ENCODE measurements around the gene SLFN11.

DNA sequence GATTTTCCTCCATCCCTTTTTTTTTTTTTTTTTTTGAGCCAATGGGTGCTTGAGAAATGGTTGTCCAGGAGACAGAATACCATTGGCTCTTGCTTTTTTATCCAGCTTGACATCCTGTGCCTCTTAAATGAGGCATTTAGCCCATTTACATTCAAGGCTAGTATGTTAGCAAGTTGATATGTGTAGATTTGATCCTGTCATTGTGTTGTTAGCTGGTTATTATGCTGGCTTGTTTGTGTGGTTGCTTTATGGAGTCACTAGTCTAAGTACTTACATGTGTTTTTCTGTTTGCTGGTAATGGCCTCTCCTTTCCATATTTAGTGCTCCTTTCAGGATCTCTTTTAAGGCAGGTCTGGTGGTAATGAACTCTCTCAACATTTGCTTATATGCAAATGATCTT, 14.1 kb upstream of the SLFN11 start:
- no peak for TF ChIP-seq CTCF (IDR thresholded peaks at IDR 0.05)
- no peak for TF ChIP-seq EZH2phosphoT487 (IDR thresholded peaks at IDR 0.05)
- TF ChIP-seq EZH2 (IDR thresholded peaks at IDR 0.05) = no peak

All from neural progenitor cell (in vitro differentiated cells).